Natural killer cell (primary cell): Measurements from ENCODE around the gene FAM228B. TPM values are rescaled to one million over a fixed set of nuclear protein-coding genes. Genes with fewer than 3 reads are reported as not detected.

ENCODE experiments used
- ATAC-seq, 3 donors: fragments of 150-1000 bp in 2 of 3; fragments of 200-7000 bp in 1 of 3; cut with Tn5 transposase; 1 replicate in 1 of 3; 2 replicates in 2 of 3; pipeline ENCODE4 v1.10.0; 2021; ENCODE audit warnings: mild to moderate bottlenecking in 2 of 3, moderate library complexity in 2 of 3
- DNase-seq, 2 donors: peaks; one replicate each; pipeline versions ENCODE4 v3.0.0 to v3.0.0-alpha.2; 2013 to 2021; ENCODE audit warnings: mixed read lengths in 1 of 2
- H3K27ac ChIP-seq: one replicate; pipeline ENCODE4 v1.5.1; 2013; ENCODE audit warnings: mild to moderate bottlenecking, low read length
- H3K27me3 ChIP-seq: one replicate; pipeline ENCODE4 v1.6.1; 2013; ENCODE audit warnings: low read length; ENCODE audit not compliant: control insufficient read depth, insufficient read depth
- H3K36me3 ChIP-seq: one replicate; pipeline ENCODE4 v1.6.1; 2013; ENCODE audit warnings: low read length; ENCODE audit not compliant: control insufficient read depth, insufficient read depth
- H3K4me1 ChIP-seq: one replicate; pipeline ENCODE4 v1.6.1; 2013; ENCODE audit warnings: low read length; ENCODE audit not compliant: control insufficient read depth, insufficient read depth
- H3K4me3 ChIP-seq: one replicate; pipeline ENCODE4 v1.5.1; 2013; ENCODE audit warnings: low read length
- H3K9me3 ChIP-seq: one replicate; pipeline ENCODE4 v1.6.1; 2013; ENCODE audit warnings: low read length; ENCODE audit not compliant: control insufficient read depth, insufficient read depth
- H3K27ac Mint-ChIP-seq, 2 donors: one replicate each; pipeline ENCODE4 v1.8.0; 2022; ENCODE audit warnings: mild to moderate bottlenecking in 2 of 2, mixed read lengths in 2 of 2, moderate library complexity in 1 of 2
- H3K27me3 Mint-ChIP-seq, 2 donors: one replicate each; pipeline ENCODE4 v1.8.0; 2022; ENCODE audit warnings: low read depth in 2 of 2, mixed read lengths in 2 of 2
- H3K36me3 Mint-ChIP-seq: one replicate; pipeline ENCODE4 v1.8.0; 2022; ENCODE audit warnings: mixed read lengths
- H3K4me1 Mint-ChIP-seq, 2 donors: one replicate each; pipeline ENCODE4 v1.8.0; 2022; ENCODE audit warnings: mixed read lengths in 2 of 2
- H3K4me3 Mint-ChIP-seq: one replicate; pipeline ENCODE4 v1.8.0; 2022; ENCODE audit warnings: mild to moderate bottlenecking, moderate library complexity, mixed read lengths
- H3K9me3 Mint-ChIP-seq, 2 donors: one replicate each; pipeline ENCODE4 v1.8.0; 2022; ENCODE audit warnings: mixed read lengths in 2 of 2
- CTCF ChIP-seq: fragments of 200-600 bp; IDR thresholded peaks from one replicate; pipeline ENCODE4 v1.8.0; 2022; ENCODE audit warnings: antibody characterized with exemption
- WGBS: methylation state at CpG from one replicate; pipeline ENCODE4 v1.1.7; 2013; ENCODE audit warnings: missing lambda C conversion rate; ENCODE audit not compliant: insufficient coverage; 5-methylcytosine and 5-hydroxymethylcytosine counted together
- intact Hi-C: fragments of 100-400 bp; cut with micrococcal nuclease; formaldehyde crosslinking; loops from one replicate; pipeline ENCODE4 v1.14.2; 2022
- total RNA-seq, 4 donors: library from RNA; stranded (reverse); fragments of 120-200 nt in 1 of 4; gene quantifications; one replicate each; pipeline versions ENCODE4 v1.2.3 to v1.2.4, GENCODE V29; 2013 to 2022

The FAM228B gene
- total RNA-seq, 3 donors from 2014 or later (not counting 1 experiment from before 2014, with no cell fraction given), result 31.4 to 35.9 (median 31.5) TPM

GRCh38 chr2:24182507-24182906 is 59.2 kb downstream of the FAM228B start:
- Mint-ChIP-seq H3K9me3 (no peaks in the 10 kb centered on the region), H3K27ac (no peak overlapping the region), H3K36me3 (no peaks in the 10 kb centered on the region), H3K4me3 (no peak overlapping the region), H3K4me1 (no peaks in the 10 kb centered on the region), H3K27me3 (no peaks in the 10 kb centered on the region)
- Histone ChIP-seq H3K27me3 (no peaks in the 10 kb centered on the region), H3K36me3 (no peaks in the 10 kb centered on the region), H3K9me3 (no peaks in the 10 kb centered on the region), H3K4me1 (no peaks in the 10 kb centered on the region), H3K4me3 (no peak overlapping the region), H3K27ac (no peak overlapping the region)
- DNase-seq (no peak), ATAC-seq (no peak)
- intact Hi-C loops, result no loop called here
- no peak for TF ChIP-seq CTCF
- WGBS, result 96% methylated on average over 7 of the region's 7 CpGs

GRCh38 chr2:24183366-24184069 is 60.2 kb downstream of the FAM228B start:
- no peaks in the 10 kb centered on the region for H3K9me3 Mint-ChIP-seq
- Histone ChIP-seq H3K9me3 (no peaks in the 10 kb centered on the region), H3K27me3 (no peaks in the 10 kb centered on the region), H3K36me3 (no peaks in the 10 kb centered on the region), H3K27ac (no peak overlapping the region), H3K4me3 (no peak overlapping the region), H3K4me1 (no peaks in the 10 kb centered on the region)
- ATAC-seq, result no peak
- no peaks in the 10 kb centered on the region for H3K27me3 Mint-ChIP-seq
- no peaks in the 10 kb centered on the region for H3K36me3 Mint-ChIP-seq
- no peak for DNase-seq
- no peak overlapping the region for H3K27ac Mint-ChIP-seq
- TF ChIP-seq CTCF, result no peak
- intact Hi-C loops, result no loop called here
- no peaks in the 10 kb centered on the region for H3K4me1 Mint-ChIP-seq
- no peak overlapping the region for H3K4me3 Mint-ChIP-seq
- 89% methylated on average over 6 of the region's 6 CpGs for WGBS

- H3K36me3 Mint-ChIP-seq, result no peaks in the 10 kb centered on the region
Measured at GRCh38 chr2:24189551-24189950, 66.3 kb downstream of the FAM228B start.

More at GRCh38 chr2:24189551-24189950, 66.3 kb downstream of the FAM228B start:
- H3K36me3 ChIP-seq, result no peaks in the 10 kb centered on the region
- no peaks in the 10 kb centered on the region for H3K27me3 ChIP-seq
- Mint-ChIP-seq H3K4me1 (no peaks in the 10 kb centered on the region), H3K27ac (no peak overlapping the region), H3K9me3 (peaks cover 0 to 2% of the 10 kb centered on the region in 2 donors), H3K27me3 (peaks cover 0 to 7% of the 10 kb centered on the region in 2 donors), H3K4me3 (no peak overlapping the region)
- H3K4me3 ChIP-seq, result no peak overlapping the region
- no peaks in the 10 kb centered on the region for H3K4me1 ChIP-seq
- TF ChIP-seq CTCF, result no peak
- H3K27ac ChIP-seq, result no peak overlapping the region
- H3K9me3 ChIP-seq, result no peaks in the 10 kb centered on the region
- intact Hi-C loops, result no loop called here
- WGBS, result 91% methylated on average over 10 of the region's 10 CpGs
- no peak for DNase-seq
- no peak for ATAC-seq
